ENCODE measurements around the gene STIP1. TPM values are rescaled to one million over a fixed set of nuclear protein-coding genes. Genes with fewer than 3 reads are reported as not detected.

STIP1 gene
- total RNA-seq, 3 donors from 2014 or later, result 49.4 to 118 (median 80.3) TPM

- peak in 2 of 3 donors; percentile 28 to 62 for DNase-seq
- Histone ChIP-seq H3K4me1 (ENCODE audit: low read depth) (peaks cover 42% of the 10 kb centered on the region), H3K36me3 (ENCODE audit: low read depth) (no peaks in the 10 kb centered on the region), H3K9me3 (no peaks in the 10 kb centered on the region), H3K4me3 (no peak overlapping the region)
- intact Hi-C loops (cut with DNase I, micrococcal nuclease), result loop anchor here in 1 of 2 donors (10.0 kb wide), 1 partner anchor 59 kb away; the partner anchor contains the start of gene STIP1
- no peak for TF ChIP-seq CTCF (IDR thresholded peaks at IDR 0.05)
- no peak for ATAC-seq
These were observed 57.4 kb downstream of the STIP1 start for GRCh38 chr11:64243236-64243854.

GRCh38 chr11:64244107-64244506 is 58.1 kb downstream of the STIP1 start:
- intact Hi-C loops (cut with DNase I, micrococcal nuclease), result loop anchor here in 1 of 2 donors (10.0 kb wide), 1 partner anchor 59 kb away; the partner anchor contains the start of gene STIP1
- Histone ChIP-seq H3K36me3 (ENCODE audit: low read depth) (no peaks in the 10 kb centered on the region), H3K4me3 (no peak overlapping the region), H3K4me1 (ENCODE audit: low read depth) (peaks cover 35% of the 10 kb centered on the region), H3K9me3 (no peaks in the 10 kb centered on the region)
- ATAC-seq (no peak), DNase-seq (peak in 1 of 3 donors; percentile 24)
- no peak for TF ChIP-seq CTCF (IDR thresholded peaks at IDR 0.05)

- DNase-seq (peak in 1 of 3 donors; percentile 20), ATAC-seq (no peak)
- Histone ChIP-seq H3K4me3 (no peak overlapping the region), H3K9me3 (no peaks in the 10 kb centered on the region), H3K4me1 (ENCODE audit: low read depth) (peaks cover 26% of the 10 kb centered on the region), H3K36me3 (ENCODE audit: low read depth) (no peaks in the 10 kb centered on the region)
- TF ChIP-seq CTCF (IDR thresholded peaks at IDR 0.05), result no peak
- intact Hi-C loops (cut with DNase I, micrococcal nuclease), result loop anchor here in 1 of 2 donors (10.0 kb wide), 1 partner anchor 60 kb away; the partner anchor contains the start of gene STIP1
These were observed 59.0 kb downstream of the STIP1 start for GRCh38 chr11:64244966-64245365.

GRCh38 chr11:64245401-64245796 is 59.4 kb downstream of the STIP1 start:
- no peak for ATAC-seq
- Histone ChIP-seq H3K4me1 (ENCODE audit: low read depth) (peaks cover 24% of the 10 kb centered on the region), H3K9me3 (no peaks in the 10 kb centered on the region), H3K4me3 (peak overlapping the region; percentile 44), H3K36me3 (ENCODE audit: low read depth) (no peaks in the 10 kb centered on the region)
- no peak for TF ChIP-seq CTCF (IDR thresholded peaks at IDR 0.05)
- intact Hi-C loops (cut with DNase I, micrococcal nuclease), result loop anchor here in 1 of 2 donors (10.0 kb wide), 1 partner anchor 61 kb away; the partner anchor contains the start of gene STIP1
- peak; percentile 74 to 85 (median 76) for DNase-seq

GRCh38 chr11:64245797-64246620 is 60.0 kb downstream of the STIP1 start:
- Histone ChIP-seq H3K9me3 (no peaks in the 10 kb centered on the region), H3K36me3 (ENCODE audit: low read depth) (no peaks in the 10 kb centered on the region), H3K4me3 (peak overlapping the region; percentile 44), H3K4me1 (ENCODE audit: low read depth) (peaks cover 30% of the 10 kb centered on the region)
- no peak for TF ChIP-seq CTCF (IDR thresholded peaks at IDR 0.05)
- ATAC-seq, result peak; percentile 4
- DNase-seq, result peak; percentile 76 to 89 (median 81)
- intact Hi-C loops (cut with DNase I, micrococcal nuclease), result loop anchor here in 1 of 2 donors (10.0 kb wide), 1 partner anchor 61 kb away; the partner anchor contains the start of gene STIP1

All from mucosa of descending colon (tissue), 3 donors.